Measurements from ENCODE around the gene WDTC1. TPM values are rescaled to one million over a fixed set of nuclear protein-coding genes. Genes with fewer than 3 reads are reported as not detected.
"Not testable (repeated sequence)": the region's sequence is repeated elsewhere in the genome, so short reads cannot be mapped to it uniquely, and the experiment has no call there.

Gene WDTC1
- total RNA-seq, 6 experiments from 2014 or later = 17.6 to 22.7 (median 19.8) TPM

GRCh38 chr1:27284425-27285273, 50.2 kb downstream of the WDTC1 start:
- no peaks in the 10 kb centered on the region for H3K9me3 ChIP-seq
- no peak overlapping the region for H3K4me3 ChIP-seq
- WGBS (ENCODE audit: insufficient coverage, low coverage, low lambda C conversion rate, missing lambda C conversion rate) = 47% methylated on average over 11 of the region's 11 CpGs
- peaks cover 0 to 16% (median 10%) of the 10 kb centered on the region in 4 donors for H3K36me3 ChIP-seq
- intact Hi-C loops (cut with DNase I) = loop anchor here (5.0 kb wide), 1 partner anchor 182 kb away; no protein-coding TSS in a partner anchor
- H3K4me1 ChIP-seq = no peaks in the 10 kb centered on the region
- DNase-seq (peak; percentile 75 to 82 (median 79)), ATAC-seq (peak; percentile 92 to 97 (median 94))
- H3K27me3 ChIP-seq = no peaks in the 10 kb centered on the region
- TF ChIP-seq CTCF (IDR thresholded peaks at IDR 0.05) (peak; percentile 72 to 89 (median 82)), POLR2A (IDR thresholded peaks at IDR 0.05) (no peak)
- H3K27ac ChIP-seq = no peak overlapping the region

DNA sequence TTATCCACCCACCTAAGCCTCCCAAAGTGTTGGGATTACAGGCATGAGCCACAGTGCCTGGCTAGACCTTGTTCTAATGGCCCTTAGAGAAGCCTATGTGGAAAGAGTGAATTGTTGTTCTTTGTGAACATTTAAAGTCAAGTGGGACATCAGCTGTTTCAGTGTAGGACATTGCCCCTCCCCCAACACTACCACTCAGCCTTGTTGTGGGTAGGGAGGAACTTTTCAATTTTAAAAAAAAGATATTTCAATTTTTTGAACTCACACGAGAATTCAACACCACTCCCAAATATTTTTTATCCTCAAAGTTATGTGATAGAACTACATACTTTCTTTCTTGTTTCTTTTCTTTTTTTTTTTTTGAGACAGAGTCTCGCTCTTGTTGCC, 50.8 kb downstream of the WDTC1 start:
- H3K9me3 ChIP-seq = no peaks in the 10 kb centered on the region
- no peak overlapping the region for H3K4me3 ChIP-seq
- peaks cover 0 to 16% (median 10%) of the 10 kb centered on the region in 4 donors for H3K36me3 ChIP-seq
- H3K27me3 ChIP-seq = no peaks in the 10 kb centered on the region
- H3K4me1 ChIP-seq = no peaks in the 10 kb centered on the region
- DNase-seq (no peak), ATAC-seq (no peak)
- intact Hi-C loops (cut with DNase I) = loop anchor here in 1 of 2 donors (5.0 kb wide), 1 partner anchor 183 kb away; no protein-coding TSS in a partner anchor
- TF ChIP-seq POLR2A (IDR thresholded peaks at IDR 0.05) = no peak
- TF ChIP-seq CTCF (IDR thresholded peaks at IDR 0.05) = no peak
- WGBS (ENCODE audit: insufficient coverage, low coverage, low lambda C conversion rate, missing lambda C conversion rate) = 66% methylated on average over 2 of the region's 2 CpGs
- no peak overlapping the region for H3K27ac ChIP-seq

DNA sequence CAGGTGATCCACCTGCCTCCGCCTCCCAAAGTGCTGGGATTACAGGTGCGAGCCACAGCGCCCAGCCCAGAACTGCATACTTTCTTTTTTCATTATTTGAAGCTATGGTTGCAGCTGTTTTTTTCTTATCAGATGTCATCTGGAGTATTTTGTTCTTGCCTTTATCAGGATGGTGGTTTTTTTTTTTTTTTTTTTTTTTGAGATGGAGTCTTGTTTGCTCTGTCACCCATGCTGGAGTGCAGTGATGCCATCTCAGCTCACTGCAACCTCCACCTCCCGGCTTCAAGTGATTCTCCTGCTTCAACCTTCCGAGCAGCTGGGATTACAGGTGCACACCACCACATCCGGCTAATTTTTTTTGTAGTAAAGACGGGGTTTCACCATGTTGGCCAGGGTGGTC, 51.4 kb downstream of the WDTC1 start:
- WGBS (ENCODE audit: insufficient coverage, low coverage, low lambda C conversion rate, missing lambda C conversion rate) = 98% methylated on average over 3 of the region's 7 CpGs
- H3K27ac ChIP-seq, H3K9me3 ChIP-seq, ATAC-seq, DNase-seq, H3K4me3 ChIP-seq, H3K27me3 ChIP-seq, H3K4me1 ChIP-seq: not testable (repeated sequence)
- intact Hi-C loops (cut with DNase I) = loop anchor here in 1 of 2 donors (5.0 kb wide), 1 partner anchor 184 kb away; no protein-coding TSS in a partner anchor
- peaks cover 0 to 16% (median 10%) of the 10 kb centered on the region in 4 donors for H3K36me3 ChIP-seq

GRCh38 chr1:27289125-27289524, 54.7 kb downstream of the WDTC1 start:
- H3K27me3 ChIP-seq, H3K9me3 ChIP-seq, H3K27ac ChIP-seq, H3K4me1 ChIP-seq, H3K4me3 ChIP-seq, ATAC-seq, DNase-seq: not testable (repeated sequence)
- intact Hi-C loops (cut with DNase I) = loop anchor here in 1 of 2 donors (5.0 kb wide), 1 partner anchor 187 kb away; no protein-coding TSS in a partner anchor
- 100% methylated on average over 3 of the region's 29 CpGs for WGBS (ENCODE audit: insufficient coverage, low coverage, low lambda C conversion rate, missing lambda C conversion rate)
- peaks cover 1 to 23% (median 13%) of the 10 kb centered on the region in 4 donors for H3K36me3 ChIP-seq

- H3K4me3 ChIP-seq = no peak overlapping the region
- H3K36me3 ChIP-seq = peaks cover 5 to 34% (median 17%) of the 10 kb centered on the region in 4 donors
- 86% methylated on average over 3 of the region's 3 CpGs for WGBS (ENCODE audit: insufficient coverage, low coverage, low lambda C conversion rate, missing lambda C conversion rate)
- no peaks in the 10 kb centered on the region for H3K9me3 ChIP-seq
- intact Hi-C loops (cut with DNase I) = loop anchor here in 1 of 2 donors (10.0 kb wide), 1 partner anchor 96 kb away; no protein-coding TSS in a partner anchor
- no peak for TF ChIP-seq CTCF (IDR thresholded peaks at IDR 0.05)
- no peak for TF ChIP-seq POLR2A (IDR thresholded peaks at IDR 0.05)
- ATAC-seq = no peak
- H3K4me1 ChIP-seq = no peaks in the 10 kb centered on the region
- H3K27me3 ChIP-seq = no peaks in the 10 kb centered on the region
- no peak for DNase-seq
- H3K27ac ChIP-seq = no peak overlapping the region
Observed at GRCh38 chr1:27290581-27290980, 56.1 kb downstream of the WDTC1 start.

Measured in right lobe of liver (tissue), 6 donors.